GM12878 (cell line): ENCODE results near the gene TTC9B. TPM values are rescaled to one million over a fixed set of nuclear protein-coding genes. Genes with fewer than 3 reads are reported as not detected.
A peak's percentile ranks its signal among the peaks of the same experiment; 100 is the strongest.
"Not testable (repeated sequence)": the region's sequence is repeated elsewhere in the genome, so short reads cannot be mapped to it uniquely, and the experiment has no call there.

Experiments
- ATAC-seq: fragments of 200-7000 bp; cut with Tn5 transposase; 3 replicates; pipeline ENCODE4 v1.9.1; 2020; ENCODE audit warnings: mild to moderate bottlenecking, moderate library complexity
- BruUV-seq: library from RNA; stranded (reverse); fragments of 400-500 nt; replicated peaks from 2 replicates; lab custom pipeline; 2021; lab: Mats Ljungman, UMichigan
- CTCF ChIA-PET: fragments of 300-600 bp; sonication (Branson Sonifier 250); formaldehyde crosslinking; extraction: SDS; loops from one replicate; lab custom pipeline; 2021; ENCODE audit warnings: inconsistent platforms; lab: Yijun Ruan, JAX
- POLR2A ChIA-PET: fragments of 350-600 bp; formaldehyde crosslinking; extraction: SDS; loops from one replicate; lab custom pipeline; 2021; ENCODE audit warnings: inconsistent platforms; lab: Charles Lee
- RAD21 ChIA-PET: fragments of 300-600 bp; sonication (Branson Sonifier 250); formaldehyde crosslinking; loops from one replicate; lab custom pipeline; 2023; ENCODE audit warnings: antibody characterized with exemption; ENCODE audit not compliant: unreplicated experiment; lab: Charles Lee
- SMC1A ChIA-PET: fragments of 300-600 bp; sonication (Branson Sonifier 250); formaldehyde crosslinking; loops from one replicate; lab custom pipeline; 2023; ENCODE audit not compliant: unreplicated experiment, uncharacterized antibody; lab: Charles Lee
- DNase-seq: peaks from one replicate; pipeline ENCODE4 v3.0.0-alpha.2; 2011; ENCODE audit warnings: low read depth, low spot score
- FAIRE-seq: peaks from 3 replicates; lab custom pipeline; 2011; peaks lifted over from hg19 to GRCh38; lab: Jason Lieb, UNC
- H2AFZ ChIP-seq: 2 replicates; pipeline ENCODE4 v1.6.0; 2011; ENCODE audit warnings: low read depth, low read length, control low read depth; ENCODE audit not compliant: control insufficient read depth
- H3K27ac ChIP-seq: 2 replicates; pipeline ENCODE4 v1.5.1; 2011; ENCODE audit warnings: control low read depth; ENCODE audit not compliant: control insufficient read depth, insufficient read depth
- H3K27me3 ChIP-seq, 2 experiments: replicated peaks in 1 of 2; 2 replicates each; pipeline versions ENCODE4 v1.6.0 to v1.6.1; 2011; ENCODE audit warnings: low read length in 1 of 2; ENCODE audit not compliant: control insufficient read depth in 2 of 2, insufficient read depth in 2 of 2
- H3K36me3 ChIP-seq, 2 experiments: 2 replicates each; pipeline ENCODE4 v1.5.1; 2011; ENCODE audit warnings: low read length in 1 of 2; ENCODE audit not compliant: control insufficient read depth in 2 of 2, insufficient read depth in 2 of 2
- H3K4me1 ChIP-seq: 2 replicates; pipeline ENCODE4 v1.6.1; 2011; ENCODE audit warnings: mild to moderate bottlenecking, low read length, moderate library complexity, mixed read lengths; ENCODE audit not compliant: control insufficient read depth, insufficient read depth
- H3K4me2 ChIP-seq: 2 replicates; pipeline ENCODE4 v1.6.0; 2011; ENCODE audit warnings: control low read depth; ENCODE audit not compliant: control insufficient read depth, insufficient read depth
- H3K4me3 ChIP-seq: fragments of 200-600 bp; sonication (generic); 2 replicates; pipeline ENCODE4 v1.5.1; 2016
- H3K79me2 ChIP-seq: 2 replicates; pipeline ENCODE4 v1.6.0; 2011; ENCODE audit warnings: low read length; ENCODE audit not compliant: control insufficient read depth, insufficient read depth
- H3K9ac ChIP-seq: 2 replicates; pipeline ENCODE4 v1.8.0; 2011; ENCODE audit warnings: low read length, control low read depth, mixed read lengths; ENCODE audit not compliant: control insufficient read depth, insufficient read depth
- H3K9me3 ChIP-seq: replicated peaks from 3 replicates; pipeline ENCODE4 v1.5.1; 2011; ENCODE audit warnings: mild to moderate bottlenecking, low read length; ENCODE audit not compliant: control insufficient read depth, insufficient read depth
- H4K20me1 ChIP-seq: 2 replicates; pipeline ENCODE4 v1.6.0; 2011; ENCODE audit not compliant: control insufficient read depth, insufficient read depth
- CREB1 ChIP-seq: IDR thresholded peaks from 2 replicates; pipeline ENCODE4 v1.6.1; 2012; ENCODE audit warnings: low read depth, mild to moderate bottlenecking, inconsistent platforms
- ETV6 ChIP-seq, 2 experiments: fragments of 450-650 bp in 1 of 2; IDR thresholded peaks in 1 of 2; conservative IDR thresholded peaks in 1 of 2; 2 replicates each; pipeline ENCODE4 v1.6.1; 2014; ENCODE audit warnings: antibody characterized with exemption in 1 of 2, borderline replicate concordance in 1 of 2, low read depth in 1 of 2, mild to moderate bottlenecking in 1 of 2, moderate library complexity in 1 of 2
- FOXM1 ChIP-seq: IDR thresholded peaks from 2 replicates; pipeline ENCODE4 v1.6.1; 2012; ENCODE audit warnings: low read depth, mild to moderate bottlenecking, inconsistent platforms, low read length, moderate library complexity
- IKZF2 ChIP-seq, 2 experiments: fragments of 450-650 bp; IDR thresholded peaks; 2 replicates each; pipeline ENCODE4 v1.6.1; 2017; ENCODE audit warnings: mild to moderate bottlenecking in 2 of 2, moderate library complexity in 2 of 2
- MYC ChIP-seq: IDR thresholded peaks from 2 replicates; pipeline ENCODE4 v1.6.1; 2011; ENCODE audit warnings: mild to moderate bottlenecking, low read length, moderate library complexity, inconsistent platforms; ENCODE audit not compliant: insufficient read depth, insufficient replicate concordance, insufficient read length, severe bottlenecking
- PRDM15 ChIP-seq: fragments of 450-650 bp; formaldehyde crosslinking; IDR thresholded peaks from 2 replicates; pipeline ENCODE4 v1.4.0; 2020; ENCODE audit warnings: mild to moderate bottlenecking, moderate library complexity
- SKIL ChIP-seq: fragments of 450-650 bp; IDR thresholded peaks from 2 replicates; pipeline ENCODE4 v1.6.1; 2017; ENCODE audit warnings: mild to moderate bottlenecking, low read depth, inconsistent platforms; ENCODE audit not compliant: poor library complexity, severe bottlenecking
- SMAD1 ChIP-seq: fragments of 450-650 bp; IDR thresholded peaks from 2 replicates; pipeline ENCODE4 v1.6.1; 2018; ENCODE audit warnings: mild to moderate bottlenecking, low read depth; ENCODE audit not compliant: partially characterized antibody
- ZNF207 ChIP-seq: fragments of 450-650 bp; IDR thresholded peaks from 2 replicates; pipeline ENCODE4 v1.6.1; 2014; ENCODE audit warnings: antibody characterized with exemption, mild to moderate bottlenecking, borderline replicate concordance
- WGBS: methylation state at CpG from one replicate; pipeline ENCODE4 v1.1.6; 2016; ENCODE audit warnings: low lambda C conversion rate; ENCODE audit not compliant: insufficient replicate concordance, insufficient coverage; ENCODE audit errors: missing lambda C conversion rate; 5-methylcytosine and 5-hydroxymethylcytosine counted together
- in situ Hi-C: fragments of 300-500 bp; cut with MboI; formaldehyde crosslinking; loops from 9 replicates; pipeline ENCODE4 v1.14.3; 2018; ENCODE audit warnings: mixed read lengths
- intact Hi-C: fragments of 100-400 bp; cut with micrococcal nuclease; formaldehyde crosslinking; loops from one replicate; pipeline ENCODE4 v1.14.2; 2022; ENCODE audit not compliant: unreplicated experiment
- polyA plus RNA-seq, 11 experiments: library from polyadenylated mRNA; depleted of rRNA in 4 of 11; unstranded in 6 of 11; stranded (reverse) in 5 of 11; fragments of >200 nt; fragmentation: Nextera tagmentation in 4 of 11; fragmentation: Illumina TruSeq in 1 of 11; extraction: Ambion mirVana in 4 of 11; extraction: Trizol in 1 of 11; gene quantifications; 1 replicate in 1 of 11; 2 replicates in 10 of 11; pipeline versions ENCODE4 v1.2.1 to v1.2.3, GENCODE V29; 2011 to 2016; ENCODE audit warnings: inconsistent platforms in 2 of 11, missing spikeins in 2 of 11, low read depth in 1 of 11
- total RNA-seq, 4 experiments: library from RNA; depleted of rRNA in 3 of 4; stranded (reverse); fragments of >200 nt in 3 of 4; fragmentation: Illumina TruSeq in 1 of 4; extraction: Trizol in 1 of 4; gene quantifications; 2 replicates each; pipeline versions ENCODE4 v1.2.1 to v1.2.3, GENCODE V29; 2013 to 2021

Gene TTC9B
- total and polyA plus RNA-seq, 10 of the 15 experiments (the other 5 are each of a cell fraction or from before 2014, with no cell fraction given), result 0.04 to 0.14 (median 0.10) TPM; not detected in 7

GRCh38 chr19:40174092-40174491, 44.1 kb downstream of the TTC9B start (continued):
- TF ChIP-seq IKZF2 (IDR thresholded peaks at IDR 0.05) (no peak), ETV6 (conservative IDR thresholded peaks at IDR 0.05 in 1 of 2, IDR thresholded peaks at IDR 0.05 in 1 of 2; ENCODE audit: borderline replicate concordance in 1 of 2, low read depth in 1 of 2) (no peak), FOXM1 (no peak), MYC (no peak), SMAD1 (no peak), SKIL (no peak), PRDM15 (no peak), CREB1 (no peak), ZNF207 (no peak)

GRCh38 chr19:40171293-40171692, 46.9 kb downstream of the TTC9B start:
- H3K27me3 ChIP-seq, H4K20me1 ChIP-seq, FAIRE-seq, DNase-seq, ATAC-seq, in situ Hi-C loops, intact Hi-C loops, BruUV-seq, H3K9me3 ChIP-seq, H3K36me3 ChIP-seq, H3K4me1 ChIP-seq, H3K4me3 ChIP-seq, H3K79me2 ChIP-seq, POLR2A ChIA-PET: not testable (repeated sequence)
- H3K9ac ChIP-seq, result peak overlapping the region; percentile 22; the same call in 1 of the 2 replicates
- H3K4me2 ChIP-seq, result peak overlapping the region; percentile 64; the same call in 1 of the 2 replicates
- peak overlapping the region; percentile 84; the same call in 1 of the 2 replicates for H2AFZ ChIP-seq
- 61% methylated on average over 4 of the region's 4 CpGs for WGBS
- ChIA-PET SMC1A (interaction anchor here (1.5 to 1.6 kb wide), 2 partner anchors 12 to 31 kb away, joined by 3 read pairs; no protein-coding TSS in a partner anchor), CTCF (interaction anchor here (1.5 kb wide), 1 partner anchor 30 kb away, joined by 5 read pairs; no protein-coding TSS in a partner anchor), RAD21 (interaction anchor here (0.6 to 2.7 kb wide), 3 partner anchors 27 to 31 kb away, joined by 3 to 8 read pairs (median 5); no protein-coding TSS in a partner anchor)
- H3K27ac ChIP-seq, result peak overlapping the region; percentile 58; the same call in 1 of the 2 replicates
